ENCODE results near the gene KCNE4. TPM values are rescaled to one million over a fixed set of nuclear protein-coding genes. Genes with fewer than 3 reads are reported as not detected.

The KCNE4 gene
- total RNA-seq, 2 experiments from 2014 or later: not detected

- CTCF ChIA-PET: no interaction called here
- Mint-ChIP-seq H3K36me3 (ENCODE audit: low read depth) (no peaks in the 10 kb centered on the region), H3K27ac (no peak overlapping the region), H3K27me3 (ENCODE audit: low read depth) (peaks cover 2% of the 10 kb centered on the region), H3K4me1 (ENCODE audit: low read depth) (no peaks in the 10 kb centered on the region), H3K4me3 (no peak overlapping the region), H3K9me3 (ENCODE audit: insufficient read depth) (no peaks in the 10 kb centered on the region)
- POLR2A ChIA-PET: no interaction called here
- DNase-seq (no peak), ATAC-seq (no peak)
Observed at GRCh38 chr2:223053484-223054192, 1.6 kb downstream of the KCNE4 start.

DNA sequence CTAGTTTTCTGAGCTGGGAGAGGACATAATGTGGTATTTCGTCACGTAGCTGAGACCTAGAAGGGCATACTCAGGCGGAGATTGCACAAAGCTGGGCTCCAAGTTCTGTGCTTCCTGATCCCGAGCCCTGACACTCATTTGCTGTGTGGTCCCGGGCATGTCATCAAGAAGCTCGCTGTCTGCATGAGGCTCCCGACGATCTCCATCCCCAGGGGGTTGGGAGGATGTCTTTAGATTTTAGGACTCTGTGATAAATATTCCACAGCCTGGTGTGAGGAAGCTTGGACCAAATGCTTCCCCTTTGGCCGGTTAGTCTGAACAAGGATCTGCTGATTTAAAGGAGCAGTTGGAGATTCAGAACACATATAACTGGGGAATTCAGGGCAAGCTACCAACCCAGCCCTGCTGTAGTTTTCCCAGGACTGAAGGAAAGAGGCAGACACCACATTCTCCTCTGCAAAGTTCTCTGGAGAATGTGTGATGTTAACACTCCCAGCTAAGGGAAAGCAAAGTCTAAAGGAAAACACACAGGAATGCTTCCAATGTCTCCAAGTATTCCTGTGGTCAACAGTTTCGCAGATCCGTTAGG, 2.3 kb downstream of the KCNE4 start:
- no peaks in the 10 kb centered on the region for H3K36me3 Mint-ChIP-seq (ENCODE audit: low read depth)
- CTCF ChIA-PET: no interaction called here
- no peak overlapping the region for H3K4me3 Mint-ChIP-seq
- DNase-seq: no peak
- no peaks in the 10 kb centered on the region for H3K4me1 Mint-ChIP-seq (ENCODE audit: low read depth)
- no peaks in the 10 kb centered on the region for H3K9me3 Mint-ChIP-seq (ENCODE audit: insufficient read depth)
- POLR2A ChIA-PET: no interaction called here
- H3K27ac Mint-ChIP-seq: no peak overlapping the region
- no peak for ATAC-seq
- H3K27me3 Mint-ChIP-seq (ENCODE audit: low read depth): peaks cover 2% of the 10 kb centered on the region

DNA sequence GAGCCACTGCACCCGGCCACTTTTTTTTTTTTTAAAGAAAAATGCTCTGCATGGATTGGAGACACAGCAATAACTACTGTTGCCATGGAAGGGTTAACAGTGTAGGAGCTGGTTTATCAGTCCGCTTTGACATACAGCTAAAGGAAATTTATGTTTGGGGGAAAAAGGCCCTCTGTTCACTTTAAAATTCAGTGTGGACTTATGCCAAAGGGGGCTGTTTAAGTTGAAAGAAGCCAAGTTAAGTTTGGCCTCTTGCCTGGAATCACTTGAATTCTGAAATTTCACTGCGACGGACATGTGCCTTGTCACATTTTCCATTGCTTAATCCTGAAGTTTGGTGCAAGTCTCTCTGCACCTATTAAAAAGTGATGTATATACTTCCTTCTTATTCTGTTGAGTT, 3.1 kb downstream of the KCNE4 start:
- ATAC-seq (no peak), DNase-seq (no peak)
- POLR2A ChIA-PET: no interaction called here
- Mint-ChIP-seq H3K4me3 (no peak overlapping the region), H3K27ac (no peak overlapping the region), H3K4me1 (ENCODE audit: low read depth) (no peaks in the 10 kb centered on the region), H3K9me3 (ENCODE audit: insufficient read depth) (no peaks in the 10 kb centered on the region), H3K27me3 (ENCODE audit: low read depth) (peaks cover 3% of the 10 kb centered on the region), H3K36me3 (ENCODE audit: low read depth) (no peaks in the 10 kb centered on the region)
- CTCF ChIA-PET: no interaction called here

DNA sequence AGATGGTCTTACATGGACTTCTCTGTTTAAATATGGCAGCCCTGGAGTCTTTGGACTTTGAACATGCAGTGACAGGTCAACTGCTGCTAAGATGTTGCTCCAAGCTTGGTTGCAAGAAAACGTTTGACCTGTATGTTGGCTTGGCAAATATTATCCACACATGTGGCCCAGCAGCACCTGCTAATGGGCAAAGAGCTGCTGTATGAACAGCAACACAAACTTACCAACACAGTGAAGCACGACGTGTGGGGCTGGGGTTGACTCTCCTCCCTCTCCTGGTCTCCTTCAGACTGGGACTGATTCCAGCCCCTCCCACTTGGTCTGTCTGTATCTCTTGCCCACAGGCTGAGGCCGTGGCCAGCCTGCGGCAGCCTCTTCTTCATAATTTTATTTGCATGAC, 3.8 kb downstream of the KCNE4 start:
- ATAC-seq (no peak), DNase-seq (no peak)
- Mint-ChIP-seq H3K9me3 (ENCODE audit: insufficient read depth) (no peaks in the 10 kb centered on the region), H3K27me3 (ENCODE audit: low read depth) (peaks cover 4% of the 10 kb centered on the region), H3K27ac (no peak overlapping the region), H3K4me3 (no peak overlapping the region), H3K36me3 (ENCODE audit: low read depth) (no peaks in the 10 kb centered on the region), H3K4me1 (ENCODE audit: low read depth) (no peaks in the 10 kb centered on the region)
- ChIA-PET POLR2A (no interaction called here), CTCF (no interaction called here)

GRCh38 chr2:223056701-223057418, 4.9 kb downstream of the KCNE4 start:
- Mint-ChIP-seq H3K4me3 (no peak overlapping the region), H3K27me3 (ENCODE audit: low read depth) (peaks cover 7% of the 10 kb centered on the region), H3K27ac (no peak overlapping the region), H3K9me3 (ENCODE audit: insufficient read depth) (no peaks in the 10 kb centered on the region), H3K4me1 (ENCODE audit: low read depth) (no peaks in the 10 kb centered on the region), H3K36me3 (ENCODE audit: low read depth) (no peaks in the 10 kb centered on the region)
- POLR2A ChIA-PET: no interaction called here
- DNase-seq: no peak
- CTCF ChIA-PET: no interaction called here
- ATAC-seq: no peak

GRCh38 chr2:223057569-223057968, 5.6 kb downstream of the KCNE4 start:
- Mint-ChIP-seq H3K36me3 (ENCODE audit: low read depth) (no peaks in the 10 kb centered on the region), H3K4me3 (no peak overlapping the region), H3K27me3 (ENCODE audit: low read depth) (peaks cover 5% of the 10 kb centered on the region), H3K9me3 (ENCODE audit: insufficient read depth) (no peaks in the 10 kb centered on the region), H3K4me1 (ENCODE audit: low read depth) (no peaks in the 10 kb centered on the region), H3K27ac (no peak overlapping the region)
- POLR2A ChIA-PET: no interaction called here
- CTCF ChIA-PET: no interaction called here
- ATAC-seq (no peak), DNase-seq (no peak)

DNA sequence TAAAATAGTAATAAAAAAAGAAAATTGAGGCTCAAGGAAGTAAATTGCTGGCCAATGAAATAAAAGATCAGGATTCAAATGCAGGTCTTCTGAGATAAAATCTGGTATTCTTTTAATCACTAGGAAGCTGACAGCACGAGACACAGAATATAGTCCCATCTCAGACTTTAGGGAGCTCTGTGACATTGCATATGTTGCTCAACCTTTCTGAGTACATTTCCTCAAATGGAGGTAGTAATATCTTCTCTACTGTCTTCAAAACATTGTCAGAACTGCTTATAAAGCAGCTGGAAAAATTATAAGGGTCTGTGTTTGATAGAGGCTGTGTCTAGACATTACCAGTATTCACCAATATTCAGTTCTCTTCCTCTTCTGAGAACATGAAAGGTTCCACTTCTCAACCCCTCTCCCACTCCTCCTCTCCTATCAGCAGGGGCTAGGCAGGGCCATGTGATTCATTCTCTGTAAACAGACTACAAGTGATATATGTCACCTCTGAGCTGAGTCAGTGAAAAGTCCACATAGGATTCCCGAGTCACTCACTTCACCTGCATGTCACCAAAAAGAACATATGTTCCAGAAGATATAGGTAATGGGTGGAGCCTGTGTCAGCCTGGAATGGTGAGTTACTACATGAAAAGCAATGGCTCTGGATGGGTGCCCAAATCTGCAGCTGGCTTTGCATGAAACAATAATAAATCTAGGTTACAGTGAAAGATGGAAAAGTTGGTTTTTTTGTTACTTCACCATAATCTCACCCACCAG, 7.1 kb downstream of the KCNE4 start:
- no peaks in the 10 kb centered on the region for H3K9me3 Mint-ChIP-seq (ENCODE audit: insufficient read depth)
- DNase-seq: no peak
- ChIA-PET POLR2A (no interaction called here), CTCF (no interaction called here)
- H3K4me3 Mint-ChIP-seq: no peak overlapping the region
- no peak for ATAC-seq
- no peaks in the 10 kb centered on the region for H3K36me3 Mint-ChIP-seq (ENCODE audit: low read depth)
- no peaks in the 10 kb centered on the region for H3K4me1 Mint-ChIP-seq (ENCODE audit: low read depth)
- peaks cover 5% of the 10 kb centered on the region for H3K27me3 Mint-ChIP-seq (ENCODE audit: low read depth)
- H3K27ac Mint-ChIP-seq: no peak overlapping the region

- H3K4me1 Mint-ChIP-seq (ENCODE audit: low read depth): no peaks in the 10 kb centered on the region
- peaks cover 5% of the 10 kb centered on the region for H3K27me3 Mint-ChIP-seq (ENCODE audit: low read depth)
- ChIA-PET CTCF (no interaction called here), POLR2A (no interaction called here)
- no peak overlapping the region for H3K27ac Mint-ChIP-seq
- H3K4me3 Mint-ChIP-seq: no peak overlapping the region
- H3K36me3 Mint-ChIP-seq (ENCODE audit: low read depth): no peaks in the 10 kb centered on the region
- ATAC-seq: no peak
- DNase-seq: no peak
- H3K9me3 Mint-ChIP-seq (ENCODE audit: insufficient read depth): no peaks in the 10 kb centered on the region
Observed at GRCh38 chr2:223060201-223060825, 8.3 kb downstream of the KCNE4 start.

DNA sequence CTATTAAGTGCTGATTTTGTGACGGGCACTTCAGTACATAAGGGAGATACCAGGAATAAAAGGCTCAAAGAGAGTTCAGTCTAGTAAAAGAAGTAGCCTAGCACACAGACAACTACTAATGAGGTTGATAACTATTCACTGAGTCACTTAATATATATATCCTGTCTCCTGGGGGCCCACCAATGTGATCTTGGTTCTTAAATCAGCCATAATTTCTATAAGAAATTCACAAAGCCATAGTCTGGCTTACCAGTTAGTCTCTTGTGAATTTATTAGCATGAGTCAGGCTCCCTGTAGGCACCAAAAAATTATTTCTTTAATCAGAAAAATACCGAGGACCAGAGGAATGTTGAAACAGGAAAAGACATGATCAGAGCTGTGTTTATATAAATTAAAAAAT, 10.4 kb downstream of the KCNE4 start:
- no peaks in the 10 kb centered on the region for H3K36me3 Mint-ChIP-seq (ENCODE audit: low read depth)
- ATAC-seq: no peak
- H3K27me3 Mint-ChIP-seq (ENCODE audit: low read depth): peaks cover 5% of the 10 kb centered on the region
- no peaks in the 10 kb centered on the region for H3K4me1 Mint-ChIP-seq (ENCODE audit: low read depth)
- DNase-seq: no peak
- no peaks in the 10 kb centered on the region for H3K9me3 Mint-ChIP-seq (ENCODE audit: insufficient read depth)
- no peak overlapping the region for H3K27ac Mint-ChIP-seq
- POLR2A ChIA-PET: no interaction called here
- CTCF ChIA-PET: no interaction called here
- H3K4me3 Mint-ChIP-seq: no peak overlapping the region

GRCh38 chr2:223065107-223065506, 13.1 kb downstream of the KCNE4 start:
- DNase-seq (no peak), ATAC-seq (no peak)
- Mint-ChIP-seq H3K27me3 (ENCODE audit: low read depth) (peaks cover 4% of the 10 kb centered on the region), H3K9me3 (ENCODE audit: insufficient read depth) (no peaks in the 10 kb centered on the region), H3K4me1 (ENCODE audit: low read depth) (no peaks in the 10 kb centered on the region), H3K36me3 (ENCODE audit: low read depth) (no peaks in the 10 kb centered on the region), H3K4me3 (no peak overlapping the region), H3K27ac (no peak overlapping the region)
- POLR2A ChIA-PET: no interaction called here
- CTCF ChIA-PET: no interaction called here

- Mint-ChIP-seq H3K27ac (no peak overlapping the region), H3K27me3 (ENCODE audit: low read depth) (no peaks in the 10 kb centered on the region), H3K36me3 (ENCODE audit: low read depth) (no peaks in the 10 kb centered on the region), H3K4me3 (no peak overlapping the region), H3K9me3 (ENCODE audit: insufficient read depth) (no peaks in the 10 kb centered on the region), H3K4me1 (ENCODE audit: low read depth) (no peaks in the 10 kb centered on the region)
- ChIA-PET POLR2A (no interaction called here), CTCF (no interaction called here)
- no peak for DNase-seq
- ATAC-seq: no peak
Observed at GRCh38 chr2:223066721-223067120, 14.7 kb downstream of the KCNE4 start.

DNA sequence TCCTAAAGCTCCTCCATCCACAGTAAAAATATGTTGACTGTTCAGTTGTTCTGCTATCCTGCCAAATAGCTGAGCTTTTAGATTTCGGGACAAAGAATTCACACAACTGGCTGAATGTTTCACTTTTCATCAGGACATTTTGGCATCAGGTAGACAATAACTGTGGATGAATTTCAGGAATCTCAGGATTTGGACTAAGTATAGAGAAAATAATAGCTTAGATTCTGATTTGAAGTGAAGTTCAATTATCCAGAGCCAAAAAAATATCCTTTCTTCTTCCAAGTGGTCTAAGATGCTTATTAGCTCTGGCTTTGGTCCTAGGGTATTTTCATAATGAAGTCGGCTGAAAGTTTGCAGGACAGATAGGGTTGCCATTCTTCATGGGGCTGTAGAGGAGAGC, 16.1 kb downstream of the KCNE4 start:
- Mint-ChIP-seq H3K4me3 (no peak overlapping the region), H3K4me1 (ENCODE audit: low read depth) (no peaks in the 10 kb centered on the region), H3K9me3 (ENCODE audit: insufficient read depth) (no peaks in the 10 kb centered on the region), H3K27ac (no peak overlapping the region), H3K36me3 (ENCODE audit: low read depth) (no peaks in the 10 kb centered on the region), H3K27me3 (ENCODE audit: low read depth) (no peaks in the 10 kb centered on the region)
- ATAC-seq: no peak
- POLR2A ChIA-PET: no interaction called here
- CTCF ChIA-PET: no interaction called here
- DNase-seq: no peak
